Measurements from ENCODE around the gene KRT15.
"Not testable (repeated sequence)": the region's sequence is repeated elsewhere in the genome, so short reads cannot be mapped to it uniquely, and the experiment has no call there.

The KRT15 gene

DNA sequence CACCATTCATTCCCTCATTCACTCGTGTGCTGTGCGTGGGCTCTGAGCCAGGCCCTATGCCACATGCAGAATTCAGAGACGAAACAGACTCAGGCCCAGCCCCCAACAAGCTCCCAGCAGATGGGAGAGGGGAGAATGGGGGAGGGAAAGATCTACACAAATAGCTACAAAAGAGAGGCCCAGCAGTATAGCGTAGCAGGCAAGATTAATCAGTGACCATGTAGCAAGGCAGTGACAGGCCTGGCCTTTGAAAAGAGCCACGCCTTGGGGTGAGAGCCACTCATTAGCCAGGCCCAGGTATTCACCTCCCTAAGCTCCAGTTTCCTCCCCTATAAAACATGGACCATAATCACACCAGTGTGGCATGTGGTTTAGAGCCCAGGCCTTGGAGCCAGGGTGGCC, 25.8 kb upstream of the KRT15 start:
- no peak for DNase-seq (ENCODE audit: low read depth)

DNA sequence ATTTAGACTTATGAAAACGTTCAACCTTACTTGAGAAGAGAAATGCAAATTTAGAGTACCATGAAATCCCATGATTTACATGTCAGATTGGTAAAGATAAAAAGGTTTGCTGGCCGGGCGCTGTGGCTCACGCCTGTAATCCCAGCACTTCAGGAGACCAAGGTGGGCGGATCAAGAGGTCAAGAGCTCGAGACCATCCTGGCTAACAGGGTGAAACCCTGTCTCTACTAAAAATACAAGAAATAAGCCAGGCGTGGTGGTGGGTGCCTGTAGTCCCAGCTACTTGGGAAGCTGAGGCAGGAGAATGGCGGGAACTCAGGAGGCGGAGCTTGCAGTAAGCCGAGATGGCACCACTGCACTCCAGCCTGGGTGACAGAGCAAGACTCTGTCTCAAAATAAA, 24.1 kb upstream of the KRT15 start:
- not testable (repeated sequence) for DNase-seq (ENCODE audit: low read depth)

DNA sequence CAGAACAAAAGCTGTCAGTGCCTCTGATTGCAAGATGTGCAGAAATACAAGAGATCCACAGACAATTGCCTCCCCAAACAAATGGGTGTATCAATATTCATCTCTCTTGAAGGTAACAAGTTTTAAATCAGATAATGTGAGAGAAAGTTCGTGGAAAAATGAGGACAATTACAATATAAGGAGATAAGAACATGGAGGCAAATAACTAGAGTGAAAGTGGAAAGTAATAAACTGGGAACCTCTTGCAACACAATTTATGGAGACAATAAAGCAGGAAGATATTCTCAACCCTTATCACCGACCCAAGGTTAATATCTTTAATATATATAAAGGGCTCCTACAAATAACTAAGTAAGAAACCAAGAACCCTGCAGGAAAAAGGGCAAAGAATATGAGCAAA, 23.7 kb upstream of the KRT15 start:
- no peak for DNase-seq (ENCODE audit: low read depth)

DNA sequence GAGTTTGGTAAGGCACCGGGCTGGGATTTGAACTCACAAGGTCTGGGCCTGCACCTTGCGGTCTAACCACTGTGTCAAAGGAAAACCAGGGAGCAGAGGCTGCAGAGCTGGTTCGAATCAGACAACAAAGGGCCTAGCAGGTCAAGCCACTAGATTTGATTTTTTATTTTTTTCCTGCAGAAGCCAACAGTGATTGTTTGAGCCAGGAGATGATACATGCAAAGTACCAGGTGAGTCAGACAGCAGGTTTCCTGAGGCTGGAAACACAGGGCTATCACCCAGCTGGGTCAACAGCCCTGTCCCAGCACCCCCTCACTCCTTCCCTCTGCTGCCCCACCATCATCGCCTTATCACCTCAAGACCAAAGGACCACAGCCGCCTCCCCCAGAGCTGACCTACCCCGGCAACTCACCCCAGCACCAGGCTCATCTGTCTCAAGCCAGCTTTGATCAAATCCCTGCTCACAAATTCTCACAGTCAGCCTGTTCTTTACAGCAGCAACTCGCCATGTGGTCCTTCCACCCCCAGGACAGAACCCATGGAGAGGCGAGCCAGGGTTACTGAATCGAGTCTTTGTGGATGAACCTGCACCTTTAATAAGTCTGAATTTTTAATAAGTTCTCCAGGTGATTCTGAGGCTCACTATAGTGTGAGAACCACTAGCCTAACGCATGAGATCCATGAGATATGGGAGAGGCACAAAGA, 22.4 kb upstream of the KRT15 start:
- no peak for DNase-seq (ENCODE audit: low read depth)

DNA sequence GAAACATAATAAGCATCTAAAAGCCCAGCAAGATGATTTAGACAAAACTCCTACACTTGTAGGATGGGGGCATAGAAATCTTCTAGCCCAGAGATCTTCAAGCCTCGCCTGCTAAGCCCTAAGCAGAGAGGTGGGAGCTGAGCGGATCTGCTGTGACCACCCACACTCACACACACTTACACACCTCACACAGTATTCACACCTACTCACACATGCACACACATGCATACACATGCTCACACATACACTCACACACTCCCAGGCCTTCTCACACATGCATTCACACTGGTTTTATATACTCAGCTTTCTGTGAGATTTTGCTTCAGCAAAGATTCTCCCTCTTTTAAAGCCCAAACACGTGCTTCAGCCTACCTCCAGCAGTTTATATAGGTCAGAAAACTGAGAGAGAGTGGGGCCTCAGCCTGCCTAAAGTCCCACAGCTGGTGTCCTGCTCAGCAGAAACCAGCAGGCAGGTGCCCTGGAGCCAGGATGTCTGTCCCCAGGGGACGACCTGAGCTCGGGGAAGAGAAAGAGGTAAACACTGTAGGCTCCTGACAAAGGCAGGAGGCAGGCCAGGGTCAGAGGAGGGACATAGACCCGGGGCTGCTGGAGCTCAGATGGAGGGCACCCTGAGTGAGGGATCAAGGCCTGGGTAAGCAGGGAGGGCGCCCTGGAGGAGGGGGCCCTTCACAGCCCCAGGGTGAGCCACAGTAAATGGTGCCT, 21.4 kb upstream of the KRT15 start:
- no peak for DNase-seq (ENCODE audit: low read depth)

DNA sequence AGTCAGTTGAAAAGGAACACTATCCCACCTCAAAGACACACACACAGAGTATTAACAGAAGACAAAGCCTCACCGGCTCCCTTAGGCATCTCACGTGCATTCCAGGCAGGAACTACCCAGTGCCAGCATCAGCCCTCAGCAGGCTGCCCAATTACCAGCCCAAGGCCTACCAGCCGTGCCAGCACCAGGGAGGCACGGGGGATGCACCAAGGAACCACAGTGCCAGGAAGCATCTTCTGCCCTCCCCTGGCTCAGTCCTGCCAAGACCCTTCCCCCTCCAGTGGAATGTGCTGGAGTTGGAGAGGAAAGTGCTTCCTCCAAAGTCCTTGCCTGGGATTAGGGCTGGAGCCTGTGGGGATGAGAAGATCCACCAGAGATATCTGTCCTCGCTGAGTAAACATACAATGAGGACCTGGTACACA, 20.4 kb upstream of the KRT15 start:
- DNase-seq (ENCODE audit: low read depth): no peak

DNA sequence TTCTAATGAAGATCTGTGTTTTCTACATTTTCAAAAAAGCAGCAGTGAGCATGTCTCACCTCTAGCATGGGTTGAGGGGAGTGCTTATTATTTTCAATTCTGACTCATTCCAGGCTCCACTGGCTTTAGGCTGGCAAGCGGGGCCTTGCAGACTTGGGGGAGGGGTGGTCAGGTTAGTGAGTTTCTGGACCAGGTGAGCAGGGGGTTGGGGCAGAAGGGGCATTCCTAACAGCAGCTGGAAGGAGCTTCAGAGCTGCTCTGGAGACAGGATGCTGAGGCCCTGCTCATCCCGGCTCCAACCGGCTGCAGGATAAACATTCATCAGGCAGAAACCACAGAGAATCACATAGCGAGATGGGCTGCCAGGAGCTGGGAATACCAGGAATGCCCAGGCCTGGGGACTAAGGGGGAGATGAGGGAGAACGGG, 19.9 kb upstream of the KRT15 start:
- DNase-seq (ENCODE audit: low read depth): no peak

DNA sequence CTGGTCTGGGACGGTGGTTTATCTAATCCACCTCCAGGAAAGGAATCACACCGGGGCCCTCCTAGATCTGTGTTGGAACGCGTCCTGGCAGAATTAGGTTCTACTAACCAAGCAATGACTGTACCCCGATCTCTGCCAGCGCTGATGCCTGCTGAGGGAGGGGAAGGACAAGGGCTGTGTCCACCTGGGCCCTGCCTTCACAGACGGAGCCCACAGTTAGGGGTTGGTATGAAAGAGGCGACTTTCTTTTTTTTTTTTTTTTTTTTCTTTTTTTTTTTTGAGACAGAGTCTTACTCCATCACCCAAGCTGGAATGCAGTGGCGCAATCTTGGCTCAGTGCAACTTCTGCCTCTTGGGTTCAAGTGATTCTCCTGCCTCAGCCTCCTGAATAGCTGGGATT, 19.3 kb upstream of the KRT15 start:
- no peak for DNase-seq (ENCODE audit: low read depth)

DNA sequence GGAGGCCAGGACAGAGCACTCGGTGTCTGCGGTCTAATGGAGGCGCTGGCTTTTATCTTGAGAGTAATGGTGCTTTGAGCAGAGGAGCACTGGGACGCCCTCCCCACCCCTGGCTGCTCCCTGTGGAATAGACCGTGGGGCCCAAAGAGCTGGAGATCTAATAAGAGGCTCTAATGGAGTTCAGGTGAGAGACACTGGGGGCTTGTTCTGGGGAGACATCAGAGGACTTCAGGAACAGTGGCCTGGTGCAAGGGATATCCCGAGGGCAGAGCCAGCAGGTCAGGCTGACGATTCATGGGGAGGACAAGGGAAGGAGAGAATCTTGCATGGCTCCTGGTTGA, 18.9 kb upstream of the KRT15 start:
- no peak for DNase-seq (ENCODE audit: low read depth)

DNA sequence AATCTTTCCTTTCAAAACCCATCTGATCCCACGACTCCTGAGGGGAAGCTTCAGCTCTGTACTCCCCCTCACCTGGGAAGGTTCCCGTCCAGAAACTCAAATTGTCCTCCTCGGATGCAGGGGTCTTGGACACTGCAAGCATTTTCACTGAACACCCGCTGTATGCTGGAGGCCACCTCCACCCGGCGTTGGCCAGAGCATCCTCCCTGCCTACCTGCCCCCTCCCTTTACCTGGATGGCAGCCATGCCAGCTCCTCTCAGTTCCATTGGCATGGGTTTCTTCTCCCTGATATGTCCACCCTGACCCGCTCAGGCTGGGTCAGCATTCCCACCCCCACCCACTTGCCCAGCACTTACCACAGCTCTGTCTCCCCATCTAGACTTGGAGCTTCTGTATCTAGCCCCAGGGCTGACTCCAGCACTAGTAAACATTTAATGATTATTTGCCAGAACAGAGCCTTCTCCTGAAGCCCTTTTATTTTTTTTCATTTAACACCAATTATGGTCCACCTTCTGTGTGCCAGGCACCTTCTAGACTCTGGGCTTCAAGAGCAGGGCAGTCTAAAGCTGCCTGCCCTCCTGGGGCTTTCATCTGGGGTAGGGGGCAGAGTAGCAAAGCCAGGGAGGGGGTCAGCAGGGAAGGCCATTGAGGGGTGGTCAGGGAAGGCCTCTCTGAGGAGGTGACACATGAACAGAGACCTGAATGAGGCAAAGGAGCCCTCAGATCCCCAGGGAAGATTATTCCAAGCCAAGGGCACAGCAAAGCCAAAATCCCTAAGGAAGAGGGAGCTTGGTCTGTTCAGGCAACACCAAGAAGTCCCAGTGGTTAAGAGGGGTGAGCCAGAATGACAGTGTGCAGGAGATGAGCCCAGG, 18.3 kb upstream of the KRT15 start:
- DNase-seq (ENCODE audit: low read depth): no peak

DNA sequence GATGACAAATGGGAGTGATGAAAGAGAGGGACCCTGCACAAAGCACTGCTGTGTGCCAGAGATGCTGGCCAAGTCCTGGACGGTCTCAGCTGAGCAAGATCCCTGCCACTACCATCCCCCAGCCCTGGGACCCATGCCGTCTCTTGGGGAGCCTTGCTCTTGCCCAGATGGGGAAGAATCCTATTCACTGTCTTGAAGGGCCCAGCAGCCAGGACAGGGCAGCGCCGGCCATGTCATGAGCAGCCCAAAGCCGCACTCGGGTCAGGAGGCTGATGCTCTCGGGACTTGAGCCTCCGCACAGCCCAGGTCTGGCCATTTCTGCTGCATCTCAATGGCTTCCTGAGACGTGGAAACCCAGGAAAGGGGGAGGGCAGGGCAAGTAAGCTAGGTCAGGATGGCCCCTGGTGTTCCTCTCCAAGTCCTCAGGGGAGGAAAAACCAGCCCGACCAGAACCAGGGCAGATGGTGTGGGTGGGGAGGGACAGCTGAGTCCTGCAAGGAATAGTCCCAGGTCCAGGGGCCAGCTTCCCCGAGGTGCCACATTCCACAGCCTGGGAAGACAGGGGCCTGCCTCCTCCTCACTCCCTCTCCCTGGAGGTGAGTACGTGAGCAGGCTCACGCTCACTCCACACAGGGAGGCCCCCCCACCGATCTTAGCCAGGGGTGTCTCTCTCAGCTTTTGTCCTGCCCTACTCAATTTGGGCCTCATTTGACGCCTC, 17.2 kb upstream of the KRT15 start:
- DNase-seq (ENCODE audit: low read depth): no peak

DNA sequence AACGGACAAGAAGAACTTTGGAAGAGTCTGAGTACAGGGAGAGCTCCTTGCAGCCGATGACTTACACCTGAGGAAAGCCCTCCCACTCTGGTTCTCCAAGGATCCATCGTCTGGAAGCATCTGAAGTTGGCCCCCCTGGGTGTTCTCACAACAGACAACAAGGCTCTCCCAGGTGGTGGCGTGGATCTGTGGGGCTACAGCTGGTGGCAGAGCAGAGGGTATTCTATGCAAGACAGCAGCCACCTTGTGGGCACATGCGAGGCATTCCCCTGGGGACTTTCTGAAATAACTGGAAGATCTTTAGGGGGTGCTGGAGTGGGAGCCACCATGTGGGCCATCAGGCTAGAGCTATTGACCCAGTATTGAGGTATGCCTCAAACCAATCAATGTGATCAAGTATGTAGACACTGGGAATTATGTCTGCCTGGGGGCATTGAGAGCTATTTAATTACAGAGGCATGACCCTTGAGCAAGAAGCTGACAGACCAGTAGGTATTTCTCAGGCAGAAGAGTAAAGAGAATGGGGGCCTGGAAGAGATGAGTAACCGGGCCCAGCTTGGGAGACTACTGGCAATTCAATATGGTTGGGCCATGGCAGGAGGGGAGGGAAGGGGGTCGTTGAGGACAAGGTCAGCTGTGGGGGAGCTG, 16.3 kb upstream of the KRT15 start:
- no peak for DNase-seq (ENCODE audit: low read depth)

DNA sequence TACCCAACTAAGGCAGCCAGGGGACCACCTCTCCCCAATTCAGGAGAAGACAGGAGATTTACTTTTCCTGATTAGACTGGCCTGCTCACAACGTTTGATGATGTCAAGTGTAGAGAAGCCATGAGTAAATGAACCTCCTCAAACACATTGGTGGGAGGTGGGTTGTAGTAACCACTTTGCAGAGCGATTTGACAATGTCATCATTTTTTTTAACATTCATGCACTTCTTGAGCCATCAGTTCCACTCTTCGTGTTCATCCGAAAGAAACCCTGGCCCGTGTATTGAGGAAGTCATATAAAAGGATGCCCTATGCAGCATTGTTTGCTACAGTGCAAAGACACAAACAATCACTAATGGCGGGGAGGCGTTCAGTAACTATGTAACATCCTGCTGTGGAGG, 14.9 kb upstream of the KRT15 start:
- DNase-seq (ENCODE audit: low read depth): no peak

DNA sequence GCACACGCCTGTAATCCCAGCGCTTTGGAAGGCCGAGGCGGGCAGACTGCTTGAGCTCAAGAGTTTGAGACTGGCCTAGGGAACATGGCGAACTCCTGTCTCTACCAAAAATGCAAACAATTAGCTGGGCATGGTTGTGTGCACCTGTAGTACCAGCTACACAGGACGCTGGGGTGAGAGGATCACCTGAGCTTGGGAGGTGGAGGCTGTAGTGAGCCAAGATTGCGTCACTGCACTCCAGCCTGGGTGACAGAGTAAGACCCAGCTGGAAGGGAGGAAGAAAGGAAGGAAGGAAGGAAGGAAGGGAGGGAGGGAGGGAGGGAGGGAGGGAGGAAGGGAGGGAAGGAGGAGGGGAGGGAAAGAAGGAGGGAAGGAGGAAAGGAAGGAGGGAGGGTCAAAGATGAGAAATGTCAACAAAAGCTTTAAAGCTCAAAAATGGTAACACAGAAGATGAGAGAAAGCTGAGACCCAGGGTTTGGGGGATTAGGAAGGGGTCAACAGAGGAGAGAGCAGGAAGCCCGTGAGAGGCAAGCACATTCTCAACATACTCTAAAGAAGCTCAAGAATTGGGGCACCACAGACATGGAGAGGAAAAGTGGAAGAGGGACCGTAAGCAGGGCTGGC, 14.4 kb upstream of the KRT15 start:
- no peak for DNase-seq (ENCODE audit: low read depth)

DNA sequence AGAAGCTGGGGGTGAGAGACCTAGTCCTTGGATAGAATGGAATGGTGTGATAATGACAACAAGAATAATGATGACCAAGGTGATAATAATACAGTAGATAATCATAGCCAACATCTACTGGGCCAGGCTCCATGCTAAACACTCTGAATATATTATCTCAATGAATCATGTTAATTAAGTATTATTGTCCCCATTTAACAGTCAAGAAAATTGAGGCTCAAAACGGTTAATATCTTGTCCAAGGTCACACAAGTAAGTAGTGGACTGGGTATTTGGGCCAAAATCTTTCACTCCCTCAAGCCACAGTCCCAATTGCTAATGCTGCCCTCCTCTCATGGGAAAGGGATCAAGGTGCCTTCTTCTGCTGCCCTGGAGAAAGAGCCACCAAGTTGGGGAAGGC, 13.3 kb upstream of the KRT15 start:
- no peak for DNase-seq (ENCODE audit: low read depth)

DNA sequence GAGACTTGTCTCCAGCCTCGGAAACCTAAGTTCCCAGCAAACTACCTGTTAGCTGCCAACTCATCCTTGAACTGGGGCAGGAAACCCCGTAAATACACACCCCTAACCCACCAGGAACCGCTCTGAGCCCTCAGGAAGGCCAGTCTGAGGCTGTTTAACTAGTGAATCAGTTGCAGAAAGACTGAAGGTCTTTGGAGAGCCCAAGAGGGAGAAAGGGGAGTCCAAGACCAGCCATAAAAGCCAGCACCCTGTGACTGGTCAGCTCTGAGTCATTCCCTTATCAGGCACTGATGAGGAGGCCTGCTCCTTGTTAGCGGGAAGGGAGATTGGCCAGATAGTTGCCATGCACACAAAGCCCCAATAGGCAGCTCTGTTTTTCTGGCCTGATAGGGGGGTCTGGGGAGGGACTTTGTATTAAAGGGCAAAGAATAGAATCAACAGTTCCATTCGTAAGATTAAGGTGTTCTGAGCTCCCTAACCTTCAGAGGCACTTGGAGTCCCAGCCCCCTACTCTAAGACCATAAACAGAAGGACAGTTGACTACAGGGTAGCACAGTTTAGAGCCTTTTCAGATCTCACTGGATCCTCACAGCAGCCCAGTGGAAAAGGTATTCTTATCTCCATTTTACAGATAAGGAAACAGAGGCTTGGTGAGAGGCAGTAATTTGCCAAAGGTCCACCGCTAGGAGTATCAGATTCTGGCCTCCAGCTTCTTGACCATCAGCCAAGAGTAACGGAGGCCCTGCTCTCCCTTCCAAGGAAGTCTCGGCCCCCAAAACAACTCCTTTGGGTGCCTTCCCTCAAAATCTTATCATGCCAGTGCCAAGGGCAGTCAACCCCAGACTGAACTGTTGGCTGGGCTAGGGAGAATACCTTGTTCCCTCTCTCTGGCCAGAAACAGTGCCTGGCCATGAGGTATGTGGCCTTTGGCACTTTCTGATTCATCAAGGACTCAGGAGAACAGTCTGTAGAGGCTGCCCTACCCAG, 11.7 kb upstream of the KRT15 start:
- DNase-seq (ENCODE audit: low read depth): peak; percentile 58

DNA sequence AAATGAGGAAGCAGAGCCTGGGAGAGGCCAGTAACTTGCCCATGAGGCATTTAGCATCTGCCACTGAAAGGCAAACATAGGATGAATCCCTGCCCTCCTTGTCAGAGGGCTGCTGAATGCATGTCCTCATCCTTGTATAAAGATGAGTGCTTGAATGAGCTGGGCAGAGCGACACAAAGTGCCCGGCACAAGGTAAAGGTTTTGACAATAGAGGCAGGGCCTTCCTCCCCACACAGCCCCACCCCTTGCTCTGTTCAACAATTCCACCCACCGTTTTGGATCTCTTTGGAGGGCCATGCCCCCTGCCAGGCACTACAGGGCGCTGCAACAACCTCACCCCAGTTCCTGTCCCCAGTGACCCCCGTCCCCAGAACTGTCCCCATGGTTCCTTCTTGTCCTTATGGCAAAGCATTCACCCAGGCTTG, 10.8 kb upstream of the KRT15 start:
- no peak for DNase-seq (ENCODE audit: low read depth)

DNA sequence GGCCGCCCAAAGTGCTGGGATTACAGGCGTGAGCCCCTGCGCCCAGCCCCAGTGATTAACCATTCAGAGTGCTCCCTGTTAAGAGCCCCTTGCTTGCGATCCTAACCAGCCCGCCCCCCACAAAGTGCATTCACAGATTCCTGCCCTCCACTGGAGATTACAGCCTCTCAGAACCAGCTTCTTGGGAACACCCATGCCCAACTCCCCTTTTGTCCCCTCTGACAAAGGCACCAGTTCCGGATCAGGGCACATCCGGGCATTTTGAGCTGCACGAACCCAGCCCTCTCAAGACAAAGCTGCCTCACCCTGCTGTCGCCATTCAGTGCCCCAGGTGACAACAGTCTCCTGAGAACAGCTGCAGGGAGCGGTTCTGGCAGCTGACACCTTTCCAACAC, 10.3 kb upstream of the KRT15 start:
- DNase-seq (ENCODE audit: low read depth): no peak

DNA sequence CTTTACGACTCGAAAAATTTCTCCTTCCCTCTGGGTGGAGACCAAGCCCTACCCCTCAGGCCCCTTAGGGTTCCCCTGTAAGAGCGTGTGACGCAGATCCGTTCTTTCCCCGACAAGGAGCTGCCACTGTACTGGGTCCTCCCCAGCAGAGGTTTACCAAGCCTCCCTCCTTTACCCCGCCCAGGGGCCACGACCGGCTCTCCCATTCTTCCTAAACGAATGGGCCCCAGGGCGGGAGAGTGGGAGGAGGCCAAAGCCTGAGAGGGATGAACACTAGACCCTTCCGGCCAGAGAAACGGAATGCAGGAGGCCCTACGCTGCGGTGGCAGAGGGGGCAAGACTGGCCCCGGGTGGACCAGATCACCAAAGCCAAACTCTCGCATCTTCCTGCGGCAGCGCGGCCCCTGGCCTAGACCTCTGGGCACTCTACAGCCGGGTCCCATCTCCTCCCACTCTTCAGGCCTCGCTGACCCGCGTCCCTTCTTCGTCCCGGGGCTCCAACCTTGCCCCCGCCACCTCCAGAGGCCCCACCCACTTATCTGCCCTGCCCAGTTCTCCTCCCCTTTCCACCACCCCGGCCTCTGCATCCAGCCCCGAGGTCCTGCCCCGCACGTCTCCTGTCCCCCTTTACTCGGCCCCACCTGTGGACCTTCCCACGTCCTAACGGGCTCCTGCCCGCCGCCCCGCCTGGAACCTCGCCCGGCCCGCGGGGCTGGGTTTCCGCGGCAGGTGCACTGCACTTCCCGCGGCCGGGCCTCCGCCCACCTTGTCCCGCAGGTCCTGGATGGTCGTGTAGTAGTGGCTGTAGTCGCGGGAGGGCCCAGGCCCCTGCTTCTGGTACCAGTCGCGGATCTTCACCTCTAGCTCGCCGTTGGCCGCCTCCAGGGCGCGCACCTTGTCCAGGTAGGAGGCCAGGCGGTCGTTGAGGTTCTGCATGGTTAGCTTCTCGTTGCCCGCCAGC, 8.7 kb upstream of the KRT15 start:
- DNase-seq (ENCODE audit: low read depth): no peak
